SH-SY5Y (cell line): Measurements from ENCODE around the gene DSCAML1.

Source experiments
- GATA2 ChIP-seq: IDR thresholded peaks from 2 replicates; pipeline ENCODE4 v1.6.1; 2011; ENCODE audit warnings: mild to moderate bottlenecking, low read depth, low read length
- GATA3 ChIP-seq: IDR thresholded peaks from 2 replicates; pipeline ENCODE4 v1.6.1; 2011; ENCODE audit warnings: low read depth, mild to moderate bottlenecking, low read length, moderate library complexity

- TF ChIP-seq GATA2 = no peak
- no peak for TF ChIP-seq GATA3
These were observed 385.3 kb downstream of the DSCAML1 start for GRCh38 chr11:117411736-117412135.
